Subcutaneous adipose tissue (tissue), 4 donors: ENCODE results near the gene GMCL2. TPM values are rescaled to one million over a fixed set of nuclear protein-coding genes. Genes with fewer than 3 reads are reported as not detected.

Experiments used
- total RNA-seq, 4 donors: library from RNA; depleted of rRNA; stranded (reverse); fragments of >200 nt; gene quantifications; one replicate each; pipeline ENCODE4 v1.1.0, GENCODE V29; 2016
- TF ChIP-seq, protein P1 (sequence below): fragments of 450-650 bp; IDR thresholded peaks from one replicate; pipeline ENCODE4 v1.5.1; 2016; ENCODE audit warnings: low read depth, mild to moderate bottlenecking, control low read depth, antibody characterized with exemption, moderate library complexity

Gene GMCL2
- total RNA-seq, 4 donors from 2014 or later = not detected

DNA sequence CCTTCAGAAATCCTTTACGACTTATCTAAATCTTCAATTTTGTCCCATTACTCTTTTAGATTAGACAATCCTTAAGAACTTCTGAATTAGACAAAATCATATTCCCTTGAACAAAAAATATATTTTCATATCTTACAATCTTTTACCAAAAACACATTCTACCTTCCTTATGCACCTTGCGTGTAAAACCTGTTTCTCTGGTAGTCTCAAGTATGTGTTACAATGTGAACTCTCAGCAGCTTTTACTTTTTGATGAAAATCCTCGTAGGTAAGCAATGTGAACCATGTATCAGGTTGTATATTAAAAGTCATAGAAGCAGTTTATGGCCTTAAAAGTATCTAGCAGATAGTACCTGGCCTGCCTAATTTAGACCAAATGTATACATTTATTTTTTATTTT is 12.7 kb downstream of the GMCL2 start:
- TF ChIP-seq, protein P1, sequence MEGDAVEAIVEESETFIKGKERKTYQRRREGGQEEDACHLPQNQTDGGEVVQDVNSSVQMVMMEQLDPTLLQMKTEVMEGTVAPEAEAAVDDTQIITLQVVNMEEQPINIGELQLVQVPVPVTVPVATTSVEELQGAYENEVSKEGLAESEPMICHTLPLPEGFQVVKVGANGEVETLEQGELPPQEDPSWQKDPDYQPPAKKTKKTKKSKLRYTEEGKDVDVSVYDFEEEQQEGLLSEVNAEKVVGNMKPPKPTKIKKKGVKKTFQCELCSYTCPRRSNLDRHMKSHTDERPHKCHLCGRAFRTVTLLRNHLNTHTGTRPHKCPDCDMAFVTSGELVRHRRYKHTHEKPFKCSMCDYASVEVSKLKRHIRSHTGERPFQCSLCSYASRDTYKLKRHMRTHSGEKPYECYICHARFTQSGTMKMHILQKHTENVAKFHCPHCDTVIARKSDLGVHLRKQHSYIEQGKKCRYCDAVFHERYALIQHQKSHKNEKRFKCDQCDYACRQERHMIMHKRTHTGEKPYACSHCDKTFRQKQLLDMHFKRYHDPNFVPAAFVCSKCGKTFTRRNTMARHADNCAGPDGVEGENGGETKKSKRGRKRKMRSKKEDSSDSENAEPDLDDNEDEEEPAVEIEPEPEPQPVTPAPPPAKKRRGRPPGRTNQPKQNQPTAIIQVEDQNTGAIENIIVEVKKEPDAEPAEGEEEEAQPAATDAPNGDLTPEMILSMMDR = no peak

DNA sequence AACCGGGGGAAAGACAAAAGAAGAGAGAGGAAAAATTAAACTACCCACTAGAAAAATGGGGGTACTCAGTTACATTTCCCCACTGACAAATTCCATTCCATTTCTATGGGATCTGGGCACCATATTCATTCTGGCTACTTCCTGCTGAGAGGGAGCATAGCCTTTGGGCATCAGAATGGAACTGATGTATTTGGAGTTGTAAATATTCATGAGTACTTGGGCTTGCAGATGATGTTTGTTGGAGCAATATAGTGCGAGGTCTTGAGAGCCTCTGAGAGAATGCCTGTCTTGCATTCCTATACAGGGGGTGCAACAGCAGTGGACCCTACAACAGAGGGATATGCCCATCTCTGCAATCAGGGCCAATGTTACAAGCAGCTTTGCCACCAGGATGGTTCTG is 16.7 kb downstream of the GMCL2 start:
- TF ChIP-seq, protein P1 = no peak

DNA sequence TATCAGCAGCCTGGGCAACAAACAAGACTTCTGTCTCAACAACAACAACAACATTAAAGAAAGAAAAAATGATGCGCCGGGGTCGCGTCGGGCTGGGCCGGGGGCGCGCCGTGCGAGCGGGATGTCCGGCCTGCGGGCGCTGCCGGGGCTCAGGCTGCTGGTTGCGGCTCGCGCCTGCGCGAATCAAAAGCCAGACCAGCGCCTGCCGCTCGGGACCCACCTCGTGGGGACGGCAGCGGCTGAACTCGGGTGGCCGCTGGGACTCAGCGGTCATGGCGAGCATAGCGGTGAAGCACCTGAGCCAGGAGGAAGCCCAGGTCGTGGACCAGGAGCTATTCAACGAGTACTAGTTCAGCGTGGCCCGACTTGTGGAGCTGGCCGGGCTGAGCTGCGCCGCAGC is 21.6 kb downstream of the GMCL2 start:
- TF ChIP-seq, protein P1 = no peak

DNA sequence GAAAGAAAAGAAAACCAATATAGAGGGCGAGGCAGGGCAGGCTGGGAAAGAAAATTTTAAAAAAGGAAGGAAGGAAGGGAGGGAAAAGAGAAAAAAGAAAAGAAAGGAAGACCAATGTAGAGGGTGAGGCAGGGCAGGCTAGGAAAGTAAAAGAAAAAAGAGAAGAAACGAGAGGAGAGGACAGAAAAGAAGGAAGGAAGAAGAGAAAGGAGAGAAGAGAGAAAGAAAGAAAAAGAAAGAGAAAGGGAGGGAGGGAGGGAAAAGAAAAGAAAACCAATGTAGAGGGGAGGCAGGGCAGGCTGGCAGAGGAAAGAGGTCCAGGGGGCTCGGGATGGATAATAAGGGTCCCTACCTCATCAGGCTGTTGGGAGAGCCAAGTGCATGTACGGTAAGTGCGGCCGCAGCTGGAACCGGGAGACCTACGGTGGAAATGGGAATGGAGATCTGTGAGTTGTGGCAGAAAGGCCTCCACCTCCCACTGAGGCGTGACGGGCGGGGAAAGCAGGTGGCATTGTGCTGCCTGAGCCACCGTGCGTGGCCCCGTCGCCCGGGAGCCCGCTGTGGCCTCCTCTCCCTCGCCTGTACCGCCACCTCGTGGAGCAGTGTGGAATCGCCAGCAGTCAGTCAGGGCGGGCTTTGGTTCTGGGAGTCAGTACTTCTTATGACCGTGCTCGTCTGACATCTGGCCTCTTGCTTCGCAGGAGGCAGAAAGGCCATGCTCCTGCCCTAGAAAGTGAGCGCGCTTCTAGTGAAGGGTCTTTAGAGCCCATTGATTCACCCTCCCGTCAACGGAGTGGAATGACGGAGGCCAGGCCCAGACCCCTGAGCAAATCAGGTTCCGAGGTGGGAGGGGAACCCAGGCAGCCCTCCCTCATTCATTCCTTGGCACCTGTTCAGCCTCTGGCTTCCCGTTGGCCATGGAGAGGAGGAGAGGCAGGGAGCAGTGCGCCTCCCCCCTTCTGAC is 23.1 kb downstream of the GMCL2 start:
- TF ChIP-seq, protein P1 = no peak

DNA sequence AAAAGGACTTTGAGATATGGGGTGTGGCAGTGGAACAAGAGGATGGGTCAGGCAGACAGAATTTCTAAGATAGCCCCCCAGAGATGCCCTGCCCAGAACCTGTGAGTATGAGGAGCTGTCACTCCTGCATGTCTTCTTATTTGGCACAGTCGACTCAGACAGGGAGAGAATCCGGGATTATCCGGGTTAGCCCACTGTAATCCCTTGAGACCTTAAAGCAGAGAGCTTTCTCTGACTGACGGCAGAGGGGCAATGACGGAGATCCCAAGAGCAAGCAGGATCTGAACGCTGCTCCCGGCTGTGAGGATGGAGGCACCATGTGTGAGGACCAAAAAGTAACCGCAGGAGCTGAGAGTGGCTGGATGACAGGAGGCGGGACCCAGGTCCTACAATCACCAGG is 24.7 kb downstream of the GMCL2 start:
- TF ChIP-seq, protein P1 = no peak

DNA sequence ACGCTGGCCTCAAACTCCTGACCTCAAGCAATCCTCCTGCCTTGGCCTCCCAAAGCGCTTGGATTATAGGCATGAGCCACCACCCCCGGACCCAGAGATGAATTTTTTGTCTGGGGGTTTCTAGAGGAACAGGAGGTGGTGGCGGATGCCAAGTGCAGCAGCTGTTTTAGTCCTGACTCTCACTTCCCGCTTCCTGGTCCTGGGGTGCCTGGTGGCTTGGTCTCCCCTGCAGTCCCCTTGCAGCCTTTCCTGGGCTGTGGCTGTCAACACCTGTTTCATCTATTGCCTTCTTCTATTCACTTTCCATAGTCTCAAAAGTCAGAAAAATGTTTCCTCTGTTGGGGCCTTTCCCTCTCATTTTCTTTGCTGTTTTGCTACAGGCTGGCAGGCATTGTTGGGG is 27.0 kb downstream of the GMCL2 start:
- TF ChIP-seq, protein P1 = no peak

DNA sequence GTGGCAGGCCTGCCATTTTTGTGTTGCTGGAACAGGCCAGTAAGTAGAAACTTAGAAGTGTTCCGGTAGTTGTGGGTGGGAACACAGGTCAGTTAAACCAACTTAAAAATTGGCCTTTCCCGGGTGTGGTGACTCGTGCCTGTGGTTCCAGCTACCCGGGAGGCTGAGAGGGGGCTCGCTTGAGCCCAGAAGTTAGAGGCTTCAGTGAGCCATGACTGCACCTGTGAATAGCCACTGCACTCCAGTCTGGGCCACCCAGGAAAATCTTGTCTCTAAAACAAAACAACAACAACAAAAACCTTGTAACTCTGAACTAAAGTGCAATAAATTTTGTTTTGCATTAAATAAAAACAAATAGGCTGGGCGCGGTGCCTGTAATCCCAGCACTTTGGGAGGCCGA is 32.1 kb downstream of the GMCL2 start:
- TF ChIP-seq, protein P1 = no peak
